Measurements from ENCODE around the gene OR56A1. TPM values are rescaled to one million over a fixed set of nuclear protein-coding genes. Genes with fewer than 3 reads are reported as not detected.

Gene OR56A1
- total RNA-seq, 4 donors from 2014 or later = not detected

- Histone ChIP-seq H3K36me3 (no peaks in the 10 kb centered on the region), H3K4me3 (no peak overlapping the region), H3K4me1 (no peaks in the 10 kb centered on the region), H3K27ac (no peak overlapping the region), H3K27me3 (no peaks in the 10 kb centered on the region), H3K9me3 (no peaks in the 10 kb centered on the region)
- 75 to 86% methylated on average over 2 of the region's 2 CpGs for whole genome bisulfite sequencing, 2 donors
- no peak for DNase-seq (ENCODE audit: low spot score in 2 of 2)
- TF ChIP-seq CTCF (IDR thresholded peaks at IDR 0.05) = no peak
- no peak for TF ChIP-seq EP300 (IDR thresholded peaks at IDR 0.05)
- no peak for TF ChIP-seq POLR2A (IDR thresholded peaks at IDR 0.05)
Measured at GRCh38 chr11:6025056-6025455, 5.5 kb downstream of the OR56A1 start.

GRCh38 chr11:6022956-6023355, 7.6 kb downstream of the OR56A1 start:
- H3K36me3 ChIP-seq = no peaks in the 10 kb centered on the region
- no peaks in the 10 kb centered on the region for H3K27me3 ChIP-seq
- H3K4me3 ChIP-seq = no peak overlapping the region
- no peaks in the 10 kb centered on the region for H3K9me3 ChIP-seq
- DNase-seq (ENCODE audit: low spot score in 2 of 2) = peak in 1 of 2 donors; percentile 29
- peak; percentile 17 to 58 (median 35) for TF ChIP-seq CTCF (IDR thresholded peaks at IDR 0.05)
- TF ChIP-seq POLR2A (IDR thresholded peaks at IDR 0.05) = no peak
- H3K4me1 ChIP-seq = no peaks in the 10 kb centered on the region
- no peak overlapping the region for H3K27ac ChIP-seq
- WGBS, 2 donors = 2% methylated on average over 4 of the region's 4 CpGs

GRCh38 chr11:6013042-6013441, 17.5 kb downstream of the OR56A1 start:
- TF ChIP-seq EP300 (IDR thresholded peaks at IDR 0.05) (no peak), CTCF (IDR thresholded peaks at IDR 0.05) (no peak), POLR2A (IDR thresholded peaks at IDR 0.05) (no peak)
- WGBS, 2 donors = 86% methylated on average over 3 of the region's 3 CpGs; no CpG with 5 or more reads in 1 of the 2 donors

GRCh38 chr11:6012035-6012668, 18.4 kb downstream of the OR56A1 start:
- H3K27me3 ChIP-seq = no peaks in the 10 kb centered on the region
- 77 to 80% methylated on average over 4 of the region's 4 CpGs for WGBS, 2 donors
- H3K4me1 ChIP-seq = no peaks in the 10 kb centered on the region
- no peak for DNase-seq (ENCODE audit: low spot score in 2 of 2)
- H3K9me3 ChIP-seq = peaks cover 0 to 10% (median 0%) of the 10 kb centered on the region in 4 donors
- TF ChIP-seq EP300 (IDR thresholded peaks at IDR 0.05) = no peak
- no peak for TF ChIP-seq POLR2A (IDR thresholded peaks at IDR 0.05)
- TF ChIP-seq CTCF (IDR thresholded peaks at IDR 0.05) = no peak
- H3K36me3 ChIP-seq = no peaks in the 10 kb centered on the region
- H3K27ac ChIP-seq = no peak overlapping the region
- no peak overlapping the region for H3K4me3 ChIP-seq

More at GRCh38 chr11:6013042-6013441, 17.5 kb downstream of the OR56A1 start:
- Histone ChIP-seq H3K4me1 (no peaks in the 10 kb centered on the region), H3K36me3 (no peaks in the 10 kb centered on the region), H3K4me3 (no peak overlapping the region), H3K9me3 (peaks cover 0 to 10% (median 0%) of the 10 kb centered on the region in 4 donors), H3K27ac (no peak overlapping the region), H3K27me3 (no peaks in the 10 kb centered on the region)
- no peak for DNase-seq (ENCODE audit: low spot score in 2 of 2)

GRCh38 chr11:6006846-6007245, 23.7 kb downstream of the OR56A1 start, which contains the start of gene OR56A4:
TSS of gene OR56A4 (minus strand) at chr11:6006946. CDS start at chr11:6002992, 3,954 bp downstream.
- H3K9me3 ChIP-seq = no peaks in the 10 kb centered on the region
- no peak within 1 kb of the TSS for H3K4me3 ChIP-seq
- no peak for DNase-seq (ENCODE audit: low spot score in 2 of 2)
- H3K36me3 ChIP-seq = no peaks in the 10 kb centered on the region
- no peak within 1 kb of the TSS for H3K27ac ChIP-seq
- no peaks in the 10 kb centered on the region for H3K27me3 ChIP-seq
- TF ChIP-seq EP300 (IDR thresholded peaks at IDR 0.05) = no peak
- TF ChIP-seq POLR2A (IDR thresholded peaks at IDR 0.05) = no peak
- no peak for TF ChIP-seq CTCF (IDR thresholded peaks at IDR 0.05)
- H3K4me1 ChIP-seq = no peaks in the 10 kb centered on the region
